Measurements from ENCODE around the gene FHAD1. TPM values are rescaled to one million over a fixed set of nuclear protein-coding genes. Genes with fewer than 3 reads are reported as not detected.

Gene FHAD1
- polyA plus RNA-seq, 1 of the 3 experiments (the other 2 are of a cell fraction), result 0.48 TPM

GRCh38 chr1:15370268-15370667 is 123.2 kb downstream of the FHAD1 start:
- H3K79me2 ChIP-seq (ENCODE audit: insufficient read depth), result no peaks in the 10 kb centered on the region
- 86% methylated on average over 4 of the region's 4 CpGs for WGBS (ENCODE audit: low lambda C conversion rate)
- peaks cover 3 to 12% of the 10 kb centered on the region in 2 experiments; a peak in 2 of 4 replicates for H3K4me1 ChIP-seq (ENCODE audit: control insufficient read depth in 1 of 2, insufficient read depth in 2 of 2, low read depth in 1 of 2, low read length in 1 of 2)
- no peaks in the 10 kb centered on the region for H3K9me3 ChIP-seq
- CTCF ChIA-PET, result interaction anchor here (1.0 kb wide), 1 partner anchor 47 kb away, joined by 4 read pairs; no protein-coding TSS in a partner anchor
- H3K4me3 ChIP-seq (ENCODE audit: low read depth in 2 of 2, low read length in 1 of 2), result no peak overlapping the region
- H3K27me3 ChIP-seq (ENCODE audit: insufficient read depth), result no peaks in the 10 kb centered on the region
- no peak overlapping the region for H2AFZ ChIP-seq (ENCODE audit: low read depth)
- DNase-seq, result no peak
- no peak overlapping the region for H3K4me2 ChIP-seq
- peaks cover 3% of the 10 kb centered on the region for H3F3A ChIP-seq (replicated peaks; ENCODE audit: insufficient read depth)
- POLR2A ChIA-PET, result no interaction called here
- no peak overlapping the region for H3K27ac ChIP-seq (ENCODE audit: low read depth in 2 of 2, low read length in 1 of 2)
- H3K9me2 ChIP-seq, result no peaks in the 10 kb centered on the region
- no peaks in the 10 kb centered on the region for H3K36me3 ChIP-seq (replicated peaks in 1 of 2; ENCODE audit: control insufficient read depth in 1 of 2, insufficient read depth in 2 of 2, low read length in 1 of 2)
- no peaks in the 10 kb centered on the region for H4K20me1 ChIP-seq (ENCODE audit: insufficient read depth)
- no peak overlapping the region for H3K9ac ChIP-seq
- no peak for TF ChIP-seq GATA2 (CRISPR knock-in tag; IDR thresholded peaks at IDR 0.05)
- TF ChIP-seq, protein P1, sequence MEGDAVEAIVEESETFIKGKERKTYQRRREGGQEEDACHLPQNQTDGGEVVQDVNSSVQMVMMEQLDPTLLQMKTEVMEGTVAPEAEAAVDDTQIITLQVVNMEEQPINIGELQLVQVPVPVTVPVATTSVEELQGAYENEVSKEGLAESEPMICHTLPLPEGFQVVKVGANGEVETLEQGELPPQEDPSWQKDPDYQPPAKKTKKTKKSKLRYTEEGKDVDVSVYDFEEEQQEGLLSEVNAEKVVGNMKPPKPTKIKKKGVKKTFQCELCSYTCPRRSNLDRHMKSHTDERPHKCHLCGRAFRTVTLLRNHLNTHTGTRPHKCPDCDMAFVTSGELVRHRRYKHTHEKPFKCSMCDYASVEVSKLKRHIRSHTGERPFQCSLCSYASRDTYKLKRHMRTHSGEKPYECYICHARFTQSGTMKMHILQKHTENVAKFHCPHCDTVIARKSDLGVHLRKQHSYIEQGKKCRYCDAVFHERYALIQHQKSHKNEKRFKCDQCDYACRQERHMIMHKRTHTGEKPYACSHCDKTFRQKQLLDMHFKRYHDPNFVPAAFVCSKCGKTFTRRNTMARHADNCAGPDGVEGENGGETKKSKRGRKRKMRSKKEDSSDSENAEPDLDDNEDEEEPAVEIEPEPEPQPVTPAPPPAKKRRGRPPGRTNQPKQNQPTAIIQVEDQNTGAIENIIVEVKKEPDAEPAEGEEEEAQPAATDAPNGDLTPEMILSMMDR (IDR thresholded peaks at IDR 0.05), result no peak
- TF ChIP-seq TAF1 (IDR thresholded peaks at IDR 0.05; ENCODE audit: borderline replicate concordance, low read depth, low read length), result no peak
- no peak for TF ChIP-seq FOXM1 (IDR thresholded peaks at IDR 0.05; ENCODE audit: low read depth)
- no peak for TF ChIP-seq TEAD4 (IDR thresholded peaks at IDR 0.05; ENCODE audit: borderline replicate concordance, insufficient read depth)
- TF ChIP-seq, protein P2, sequence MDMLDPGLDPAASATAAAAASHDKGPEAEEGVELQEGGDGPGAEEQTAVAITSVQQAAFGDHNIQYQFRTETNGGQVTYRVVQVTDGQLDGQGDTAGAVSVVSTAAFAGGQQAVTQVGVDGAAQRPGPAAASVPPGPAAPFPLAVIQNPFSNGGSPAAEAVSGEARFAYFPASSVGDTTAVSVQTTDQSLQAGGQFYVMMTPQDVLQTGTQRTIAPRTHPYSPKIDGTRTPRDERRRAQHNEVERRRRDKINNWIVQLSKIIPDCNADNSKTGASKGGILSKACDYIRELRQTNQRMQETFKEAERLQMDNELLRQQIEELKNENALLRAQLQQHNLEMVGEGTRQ (IDR thresholded peaks at IDR 0.05; ENCODE audit: borderline replicate concordance, low read depth, low read length), result no peak

GRCh38 chr1:15370781-15371520 is 123.9 kb downstream of the FHAD1 start:
- no peaks in the 10 kb centered on the region for H3K27me3 ChIP-seq (ENCODE audit: insufficient read depth)
- no peaks in the 10 kb centered on the region for H4K20me1 ChIP-seq (ENCODE audit: insufficient read depth)
- H3F3A ChIP-seq (replicated peaks; ENCODE audit: insufficient read depth), result peaks cover 3% of the 10 kb centered on the region
- peak; percentile 40 for DNase-seq
- H2AFZ ChIP-seq (ENCODE audit: low read depth), result no peak overlapping the region
- H3K27ac ChIP-seq (ENCODE audit: low read depth in 2 of 2, low read length in 1 of 2), result no peak overlapping the region
- H3K79me2 ChIP-seq (ENCODE audit: insufficient read depth), result no peaks in the 10 kb centered on the region
- TF ChIP-seq SMC3 (IDR thresholded peaks at IDR 0.05; ENCODE audit: low read depth, low read length) (no peak), YY1 (IDR thresholded peaks at IDR 0.05; ENCODE audit: low read depth) (no peak), NRF1 (IDR thresholded peaks at IDR 0.05; ENCODE audit: low read depth, low read length) (no peak), MXI1 (IDR thresholded peaks at IDR 0.05; ENCODE audit: low read depth, low read length) (peak; percentile 51; the same call in 1 of the 2 replicates)
- WGBS (ENCODE audit: low lambda C conversion rate), result 88% methylated on average over 13 of the region's 16 CpGs
- no peak overlapping the region for H3K9ac ChIP-seq
- ChIA-PET CTCF (interaction anchor here (0.6 to 1.0 kb wide), 3 partner anchors 29 to 67 kb away, joined by 3 to 4 read pairs (median 4); no protein-coding TSS in a partner anchor), POLR2A (no interaction called here)
- H3K4me2 ChIP-seq, result no peak overlapping the region
- peaks cover 3 to 12% of the 10 kb centered on the region in 2 experiments; a peak in 2 of 4 replicates for H3K4me1 ChIP-seq (ENCODE audit: control insufficient read depth in 1 of 2, insufficient read depth in 2 of 2, low read depth in 1 of 2, low read length in 1 of 2)
- no peaks in the 10 kb centered on the region for H3K36me3 ChIP-seq (replicated peaks in 1 of 2; ENCODE audit: control insufficient read depth in 1 of 2, insufficient read depth in 2 of 2, low read length in 1 of 2)
- H3K4me3 ChIP-seq (ENCODE audit: low read depth in 2 of 2, low read length in 1 of 2), result no peak overlapping the region
- no peaks in the 10 kb centered on the region for H3K9me2 ChIP-seq
- H3K9me3 ChIP-seq, result no peaks in the 10 kb centered on the region

All from SK-N-SH (cell line).